HepG2 (cell line): ENCODE data around the gene TRIM62. TPM values are rescaled to one million over a fixed set of nuclear protein-coding genes. Genes with fewer than 3 reads are reported as not detected.

ENCODE experiments used
- ATF7 ChIP-seq, 2 experiments: fragments of 450-650 bp in 1 of 2; sonication (generic) in 1 of 2; formaldehyde crosslinking in 1 of 2; IDR thresholded peaks; 2 replicates each; pipeline versions ENCODE4 v1.4.0 to v1.6.1; 2016 to 2020; ENCODE audit warnings: antibody characterized with exemption in 1 of 2, mild to moderate bottlenecking in 1 of 2, missing genetic modification reagents in 1 of 2
- BCL6 ChIP-seq: IDR thresholded peaks from 2 replicates; pipeline ENCODE4 v1.6.1; 2016; ENCODE audit warnings: missing genetic modification reagents, missing compliant biosample characterization
- JUND ChIP-seq: sonication (generic); formaldehyde crosslinking; IDR thresholded peaks from 2 replicates; pipeline ENCODE4 v1.8.0; 2022; ENCODE audit warnings: mild to moderate bottlenecking, missing genetic modification reagents
- KLF11 ChIP-seq: IDR thresholded peaks from 2 replicates; pipeline ENCODE4 v1.6.1; 2016; ENCODE audit warnings: missing compliant biosample characterization
- MEIS2 ChIP-seq: sonication (generic); formaldehyde crosslinking; IDR thresholded peaks from 2 replicates; pipeline ENCODE4 v1.9.0; 2021; ENCODE audit warnings: mild to moderate bottlenecking, missing genetic modification reagents
- MZF1 ChIP-seq: sonication (generic); formaldehyde crosslinking; IDR thresholded peaks from 2 replicates; pipeline ENCODE4 v1.8.1; 2023; ENCODE audit warnings: mild to moderate bottlenecking, missing genetic modification reagents, borderline replicate concordance
- NFE2L2 ChIP-seq: fragments of 150-350 bp; IDR thresholded peaks from 2 replicates; pipeline ENCODE4 v1.6.1; 2014; ENCODE audit warnings: low read length
- NFYC ChIP-seq: IDR thresholded peaks from 2 replicates; pipeline ENCODE4 v1.6.1; 2016; ENCODE audit warnings: missing genetic modification reagents, missing compliant biosample characterization
- PCBP1 ChIP-seq: fragments of 200-400 bp; formaldehyde crosslinking; IDR thresholded peaks from 2 replicates; pipeline ENCODE4 v1.6.1; 2017; ENCODE audit warnings: mild to moderate bottlenecking, low read depth, low read length, borderline replicate concordance
- PRMT3 ChIP-seq: sonication (generic); formaldehyde crosslinking; IDR thresholded peaks from 2 replicates; pipeline ENCODE4 v1.8.1; 2022; ENCODE audit warnings: low read depth, mild to moderate bottlenecking, moderate library complexity, missing genetic modification reagents, borderline replicate concordance
- RFX1 ChIP-seq: fragments of 450-650 bp; IDR thresholded peaks from 2 replicates; pipeline ENCODE4 v1.6.1; 2017
- THAP11 ChIP-seq: IDR thresholded peaks from 2 replicates; pipeline ENCODE4 v1.6.1; 2016; ENCODE audit warnings: missing biosample characterization, missing genetic modification reagents
- ZNF12 ChIP-seq: sonication (generic); formaldehyde crosslinking; IDR thresholded peaks from 2 replicates; pipeline ENCODE4 v1.5.0; 2020; ENCODE audit warnings: missing genetic modification reagents
- ZNF558 ChIP-seq: sonication (generic); formaldehyde crosslinking; IDR thresholded peaks from 2 replicates; pipeline ENCODE4 v1.9.0; 2022; ENCODE audit warnings: mild to moderate bottlenecking, missing genetic modification reagents, borderline replicate concordance
- ZSCAN30 ChIP-seq: sonication (generic); formaldehyde crosslinking; IDR thresholded peaks from 2 replicates; pipeline ENCODE4 v1.5.0; 2020; ENCODE audit warnings: mild to moderate bottlenecking, missing genetic modification reagents
- polyA plus RNA-seq, 8 experiments: library from polyadenylated mRNA; depleted of rRNA in 3 of 8; stranded (reverse) in 7 of 8; unstranded in 1 of 8; fragments of >200 nt; fragmentation: Illumina TruSeq in 4 of 8; extraction: Trizol in 4 of 8; gene quantifications; 2 replicates each; pipeline versions ENCODE4 v1.2.1 to v1.2.3, GENCODE V29; 2011 to 2016; ENCODE audit warnings: low read depth in 4 of 8, missing spikeins in 1 of 8, mixed read lengths in 1 of 8; ENCODE audit not compliant: insufficient read depth in 1 of 8
- total RNA-seq, 5 experiments: library from RNA; depleted of rRNA; stranded (reverse); fragments of >200 nt; fragmentation: Illumina TruSeq; extraction: Trizol; gene quantifications; 2 replicates each; pipeline ENCODE4 v1.2.3, GENCODE V29; 2016; ENCODE audit warnings: low read depth in 1 of 5
- TF ChIP-seq, protein P1 (sequence below): sonication (generic); formaldehyde crosslinking; IDR thresholded peaks from 2 replicates; pipeline ENCODE4 v1.4.0; 2020; ENCODE audit warnings: missing genetic modification reagents, mild to moderate bottlenecking, borderline replicate concordance
- TF ChIP-seq, protein P2 (sequence below): sonication (generic); formaldehyde crosslinking; IDR thresholded peaks from 2 replicates; pipeline ENCODE4 v1.8.0; 2023; ENCODE audit warnings: mild to moderate bottlenecking, missing genetic modification reagents
- TF ChIP-seq, protein P3 (sequence below): IDR thresholded peaks from 2 replicates; pipeline ENCODE4 v1.6.1; 2016; ENCODE audit warnings: low read depth, control low read depth
- TF ChIP-seq, protein P4 (sequence below): sonication (generic); formaldehyde crosslinking; IDR thresholded peaks from 2 replicates; pipeline ENCODE4 v1.5.0; 2020; ENCODE audit warnings: mild to moderate bottlenecking, missing genetic modification reagents
- TF ChIP-seq, protein P5 (sequence below): sonication (generic); formaldehyde crosslinking; conservative IDR thresholded peaks from 2 replicates; pipeline ENCODE4 v1.8.1; 2023; ENCODE audit warnings: missing genetic modification reagents

TRIM62 gene
- total and polyA plus RNA-seq, 2 of the 13 experiments (the other 11 are each of a cell fraction or from before 2014, with no cell fraction given) = 0.53 to 0.57 TPM

DNA sequence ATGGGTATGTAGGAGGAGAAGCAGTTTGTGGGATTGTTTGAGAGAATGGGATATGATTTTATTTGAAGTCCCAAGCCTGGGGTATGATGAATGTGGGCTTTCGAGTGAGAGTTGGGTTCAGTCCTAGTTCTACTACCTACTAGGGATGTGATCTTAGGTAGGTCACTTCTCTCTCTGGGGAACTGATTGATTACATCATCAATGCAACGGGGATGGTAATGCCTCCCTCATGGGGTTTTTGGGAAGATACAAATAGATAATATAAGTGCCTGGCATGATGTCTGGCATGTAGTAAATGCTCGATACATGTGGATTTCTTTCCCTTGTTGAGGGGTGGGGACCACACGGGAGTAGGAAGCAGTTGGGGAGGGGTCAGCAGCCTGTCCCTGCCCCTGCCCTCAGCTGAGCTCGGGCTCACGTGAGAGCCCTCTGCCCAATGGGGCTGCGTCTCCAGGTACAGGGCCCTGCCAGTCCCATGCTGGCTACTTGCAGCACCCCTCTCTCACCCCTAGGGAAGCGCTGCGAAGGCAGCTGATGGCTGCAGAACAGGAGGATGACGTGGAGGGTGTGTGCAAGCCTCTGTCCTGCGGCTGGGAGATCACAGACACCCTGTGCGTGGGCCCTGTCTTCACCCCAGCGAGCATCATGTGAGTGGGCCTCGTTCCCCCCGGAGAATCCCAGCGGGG lies 62.2 kb downstream of the TRIM62 start (continued):
- TF ChIP-seq, protein P1, sequence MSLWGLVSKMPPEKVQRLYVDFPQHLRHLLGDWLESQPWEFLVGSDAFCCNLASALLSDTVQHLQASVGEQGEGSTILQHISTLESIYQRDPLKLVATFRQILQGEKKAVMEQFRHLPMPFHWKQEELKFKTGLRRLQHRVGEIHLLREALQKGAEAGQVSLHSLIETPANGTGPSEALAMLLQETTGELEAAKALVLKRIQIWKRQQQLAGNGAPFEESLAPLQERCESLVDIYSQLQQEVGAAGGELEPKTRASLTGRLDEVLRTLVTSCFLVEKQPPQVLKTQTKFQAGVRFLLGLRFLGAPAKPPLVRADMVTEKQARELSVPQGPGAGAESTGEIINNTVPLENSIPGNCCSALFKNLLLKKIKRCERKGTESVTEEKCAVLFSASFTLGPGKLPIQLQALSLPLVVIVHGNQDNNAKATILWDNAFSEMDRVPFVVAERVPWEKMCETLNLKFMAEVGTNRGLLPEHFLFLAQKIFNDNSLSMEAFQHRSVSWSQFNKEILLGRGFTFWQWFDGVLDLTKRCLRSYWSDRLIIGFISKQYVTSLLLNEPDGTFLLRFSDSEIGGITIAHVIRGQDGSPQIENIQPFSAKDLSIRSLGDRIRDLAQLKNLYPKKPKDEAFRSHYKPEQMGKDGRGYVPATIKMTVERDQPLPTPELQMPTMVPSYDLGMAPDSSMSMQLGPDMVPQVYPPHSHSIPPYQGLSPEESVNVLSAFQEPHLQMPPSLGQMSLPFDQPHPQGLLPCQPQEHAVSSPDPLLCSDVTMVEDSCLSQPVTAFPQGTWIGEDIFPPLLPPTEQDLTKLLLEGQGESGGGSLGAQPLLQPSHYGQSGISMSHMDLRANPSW (CRISPR knock-in tag) = no peak
- TF ChIP-seq BCL6 (CRISPR knock-in tag) (no peak), RFX1 (no peak), THAP11 (CRISPR knock-in tag) (no peak), MEIS2 (CRISPR knock-in tag) (no peak), NFE2L2 (no peak), NFYC (peak; percentile 20; the same call in 1 of the 2 replicates), PRMT3 (CRISPR knock-in tag) (no peak), ZNF12 (CRISPR knock-in tag) (peak; percentile 46; the same call in 1 of the 2 replicates), KLF11 (CRISPR knock-in tag) (no peak), PCBP1 (no peak), ATF7 (IDR thresholded peaks at IDR 0.05) (peak; percentile 83), ATF7 (CRISPR knock-in tag; IDR thresholded peaks at IDR 0.05) (no peak), JUND (CRISPR knock-in tag) (no peak), ZNF558 (CRISPR knock-in tag) (no peak), ZSCAN30 (CRISPR knock-in tag) (no peak), MZF1 (CRISPR knock-in tag) (no peak)
- TF ChIP-seq, protein P2, sequence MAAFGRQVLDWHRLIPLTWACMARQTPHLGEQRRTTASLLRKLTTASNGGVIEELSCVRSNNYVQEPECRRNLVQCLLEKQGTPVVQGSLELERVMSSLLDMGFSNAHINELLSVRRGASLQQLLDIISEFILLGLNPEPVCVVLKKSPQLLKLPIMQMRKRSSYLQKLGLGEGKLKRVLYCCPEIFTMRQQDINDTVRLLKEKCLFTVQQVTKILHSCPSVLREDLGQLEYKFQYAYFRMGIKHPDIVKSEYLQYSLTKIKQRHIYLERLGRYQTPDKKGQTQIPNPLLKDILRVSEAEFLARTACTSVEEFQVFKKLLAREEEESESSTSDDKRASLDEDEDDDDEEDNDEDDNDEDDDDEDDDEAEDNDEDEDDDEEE = no peak
- TF ChIP-seq, protein P3, sequence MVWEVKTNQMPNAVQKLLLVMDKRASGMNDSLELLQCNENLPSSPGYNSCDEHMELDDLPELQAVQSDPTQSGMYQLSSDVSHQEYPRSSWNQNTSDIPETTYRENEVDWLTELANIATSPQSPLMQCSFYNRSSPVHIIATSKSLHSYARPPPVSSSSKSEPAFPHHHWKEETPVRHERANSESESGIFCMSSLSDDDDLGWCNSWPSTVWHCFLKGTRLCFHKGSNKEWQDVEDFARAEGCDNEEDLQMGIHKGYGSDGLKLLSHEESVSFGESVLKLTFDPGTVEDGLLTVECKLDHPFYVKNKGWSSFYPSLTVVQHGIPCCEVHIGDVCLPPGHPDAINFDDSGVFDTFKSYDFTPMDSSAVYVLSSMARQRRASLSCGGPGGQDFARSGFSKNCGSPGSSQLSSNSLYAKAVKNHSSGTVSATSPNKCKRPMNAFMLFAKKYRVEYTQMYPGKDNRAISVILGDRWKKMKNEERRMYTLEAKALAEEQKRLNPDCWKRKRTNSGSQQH = no peak
- TF ChIP-seq, protein P4, sequence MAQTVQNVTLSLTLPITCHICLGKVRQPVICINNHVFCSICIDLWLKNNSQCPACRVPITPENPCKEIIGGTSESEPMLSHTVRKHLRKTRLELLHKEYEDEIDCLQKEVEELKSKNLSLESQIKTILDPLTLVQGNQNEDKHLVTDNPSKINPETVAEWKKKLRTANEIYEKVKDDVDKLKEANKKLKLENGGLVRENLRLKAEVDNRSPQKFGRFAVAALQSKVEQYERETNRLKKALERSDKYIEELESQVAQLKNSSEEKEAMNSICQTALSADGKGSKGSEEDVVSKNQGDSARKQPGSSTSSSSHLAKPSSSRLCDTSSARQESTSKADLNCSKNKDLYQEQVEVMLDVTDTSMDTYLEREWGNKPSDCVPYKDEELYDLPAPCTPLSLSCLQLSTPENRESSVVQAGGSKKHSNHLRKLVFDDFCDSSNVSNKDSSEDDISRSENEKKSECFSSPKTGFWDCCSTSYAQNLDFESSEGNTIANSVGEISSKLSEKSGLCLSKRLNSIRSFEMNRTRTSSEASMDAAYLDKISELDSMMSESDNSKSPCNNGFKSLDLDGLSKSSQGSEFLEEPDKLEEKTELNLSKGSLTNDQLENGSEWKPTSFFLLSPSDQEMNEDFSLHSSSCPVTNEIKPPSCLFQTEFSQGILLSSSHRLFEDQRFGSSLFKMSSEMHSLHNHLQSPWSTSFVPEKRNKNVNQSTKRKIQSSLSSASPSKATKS (CRISPR knock-in tag) = no peak
- TF ChIP-seq, protein P5, sequence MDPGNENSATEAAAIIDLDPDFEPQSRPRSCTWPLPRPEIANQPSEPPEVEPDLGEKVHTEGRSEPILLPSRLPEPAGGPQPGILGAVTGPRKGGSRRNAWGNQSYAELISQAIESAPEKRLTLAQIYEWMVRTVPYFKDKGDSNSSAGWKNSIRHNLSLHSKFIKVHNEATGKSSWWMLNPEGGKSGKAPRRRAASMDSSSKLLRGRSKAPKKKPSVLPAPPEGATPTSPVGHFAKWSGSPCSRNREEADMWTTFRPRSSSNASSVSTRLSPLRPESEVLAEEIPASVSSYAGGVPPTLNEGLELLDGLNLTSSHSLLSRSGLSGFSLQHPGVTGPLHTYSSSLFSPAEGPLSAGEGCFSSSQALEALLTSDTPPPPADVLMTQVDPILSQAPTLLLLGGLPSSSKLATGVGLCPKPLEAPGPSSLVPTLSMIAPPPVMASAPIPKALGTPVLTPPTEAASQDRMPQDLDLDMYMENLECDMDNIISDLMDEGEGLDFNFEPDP = no peak
